HG02798 (cell line): ENCODE data around the gene DHX15.

Experiments used
- ATAC-seq: cut with Tn5 transposase; IDR thresholded peaks from one replicate; pipeline ENCODE4 v1.9.1; 2021; ENCODE audit warnings: mild to moderate bottlenecking; ENCODE audit not compliant: unreplicated experiment, poor library complexity

Gene DHX15

DNA sequence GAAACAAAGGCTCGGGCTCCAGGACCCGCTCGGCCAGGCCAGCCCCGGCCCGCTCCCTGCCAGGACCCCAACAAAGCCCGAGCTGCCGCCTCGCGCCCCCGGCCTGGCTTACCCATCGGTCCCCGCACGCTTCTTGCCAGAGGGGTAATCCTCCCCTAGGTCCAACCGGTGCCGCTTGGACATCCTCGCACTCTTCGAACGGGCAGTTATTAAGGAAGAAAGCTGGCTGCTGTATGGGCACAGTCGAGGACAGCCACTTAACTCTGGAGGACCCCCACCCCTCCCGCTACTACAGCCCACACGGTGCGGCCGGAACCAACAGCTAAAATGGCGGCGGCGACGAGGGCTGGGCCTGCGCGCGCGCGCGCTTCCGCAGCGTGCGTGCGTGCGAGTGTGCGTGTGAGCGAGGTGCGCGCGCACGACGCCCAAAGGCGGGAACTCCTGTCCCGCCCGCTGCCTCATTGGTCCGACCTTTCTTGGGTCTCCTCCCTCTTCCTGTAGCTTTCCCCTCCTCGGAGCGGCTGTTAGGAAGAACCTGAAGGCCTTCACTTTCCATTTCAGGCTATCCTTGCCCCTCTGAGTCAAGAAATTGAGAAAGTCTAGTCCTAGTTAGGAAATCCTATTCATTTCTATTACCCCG, at the start of gene DHX15:
DHX15 (minus strand) TSS at position 344 of the 640 bp plus-strand sequence; CDS start at position 183, 161 bp downstream.
- ATAC-seq, result peak; percentile 93

DNA sequence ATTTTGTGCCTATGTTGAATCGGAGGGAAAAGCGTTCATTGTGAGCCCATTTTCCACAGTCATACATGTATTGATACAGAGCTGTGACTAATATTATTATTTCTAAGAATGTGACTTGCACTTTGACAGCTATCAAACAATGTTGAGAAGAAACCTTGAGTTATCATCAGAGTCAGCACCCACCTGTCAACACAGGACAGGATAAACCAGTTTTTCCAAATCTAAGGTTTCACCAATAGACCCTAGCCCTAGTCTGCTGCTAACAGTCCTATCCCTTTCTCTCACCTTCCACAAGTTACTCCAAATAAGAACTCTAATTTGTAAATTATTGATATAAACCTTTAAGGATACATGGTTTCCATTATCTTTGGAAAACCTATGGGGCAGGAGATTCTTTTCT, 47.7 kb upstream of the DHX15 start:
- no peak for ATAC-seq

DNA sequence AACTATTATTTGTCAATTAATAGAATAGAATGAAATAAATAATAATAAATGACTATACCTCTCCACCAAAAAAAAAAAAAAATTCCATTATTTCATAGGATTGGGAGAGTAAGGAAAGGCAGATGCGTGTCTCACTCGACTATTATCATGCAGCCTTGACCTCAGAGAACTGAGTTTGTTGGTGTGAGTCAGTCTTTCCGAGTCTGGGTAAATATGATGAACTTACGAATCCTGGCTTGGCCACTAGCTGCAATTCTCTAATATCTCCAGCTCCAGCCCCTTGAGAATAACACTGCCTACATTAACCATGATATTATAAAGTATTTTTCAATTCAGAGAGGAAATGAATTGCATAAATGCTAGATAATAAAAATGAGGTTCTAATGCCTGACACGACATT, 46.6 kb upstream of the DHX15 start:
- no peak for ATAC-seq

DNA sequence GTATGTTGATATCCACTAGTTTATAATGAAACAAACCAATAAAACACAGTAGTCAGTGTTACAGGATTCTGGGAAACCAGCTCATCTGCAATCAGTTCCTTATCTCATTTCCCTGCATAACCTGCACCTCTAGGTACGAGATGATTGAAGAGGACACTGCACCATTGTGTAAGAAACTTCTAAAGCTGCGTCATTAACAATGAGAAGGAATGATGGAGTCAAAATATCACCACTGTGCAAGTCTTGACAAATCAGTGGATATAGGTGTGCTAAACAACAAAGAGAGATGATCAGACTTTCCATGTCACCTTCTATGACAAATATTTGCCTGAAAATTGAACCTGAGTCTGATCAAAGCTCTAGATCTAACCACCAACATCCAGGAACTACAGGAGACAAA, 40.7 kb upstream of the DHX15 start:
- ATAC-seq, result no peak

DNA sequence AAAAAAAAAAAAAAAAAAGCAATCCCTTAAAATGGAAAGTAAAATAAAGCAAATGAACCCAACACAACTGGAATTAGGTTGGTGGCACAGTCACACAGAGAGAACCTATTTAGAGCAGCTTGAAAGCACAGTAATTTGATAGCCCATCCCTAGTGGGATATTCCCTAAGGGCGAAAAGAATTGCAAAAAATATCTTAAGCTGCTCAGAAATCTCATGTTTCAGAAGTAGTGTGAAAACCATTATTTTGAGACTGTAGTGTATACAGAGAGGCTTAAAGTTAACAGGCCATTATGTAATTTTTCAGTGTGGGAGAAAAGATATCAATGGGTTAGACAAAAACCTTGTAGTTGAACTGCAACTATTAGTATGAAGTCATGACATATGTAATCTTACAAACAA, 40.0 kb upstream of the DHX15 start:
- ATAC-seq, result no peak

DNA sequence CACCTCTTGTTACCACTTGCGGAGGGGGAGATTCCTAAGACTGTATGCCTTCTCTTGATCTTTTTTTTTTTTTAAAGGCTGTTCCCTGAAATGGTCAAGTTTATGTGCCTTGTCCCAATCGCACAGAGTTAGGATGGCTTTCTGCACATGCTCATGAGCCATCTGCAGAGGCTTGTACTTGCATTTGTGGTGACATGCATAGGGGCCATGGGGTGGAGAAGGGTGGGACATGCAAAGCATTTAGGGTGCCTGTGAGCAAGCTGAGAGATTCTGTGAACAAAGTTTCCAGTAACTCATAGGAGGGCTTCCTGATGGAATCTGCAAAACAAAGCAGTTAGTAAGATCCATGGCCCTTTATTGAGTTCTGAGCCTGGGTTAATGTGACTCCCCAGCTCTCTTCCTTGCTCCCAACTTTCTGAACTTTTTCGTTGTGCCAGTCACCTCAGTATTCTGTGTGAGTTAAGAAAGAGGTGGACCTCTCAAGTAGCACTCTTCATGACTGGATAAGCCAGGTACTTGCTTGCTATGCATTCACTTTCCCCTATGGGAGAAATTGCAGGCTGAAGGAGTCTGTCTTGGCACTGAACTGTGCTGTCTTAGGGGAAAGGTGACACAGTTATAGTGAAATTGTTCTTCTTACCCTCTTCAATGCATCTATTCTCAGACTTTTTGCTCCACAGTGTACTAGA, 37.9 kb upstream of the DHX15 start:
- ATAC-seq, result no peak

DNA sequence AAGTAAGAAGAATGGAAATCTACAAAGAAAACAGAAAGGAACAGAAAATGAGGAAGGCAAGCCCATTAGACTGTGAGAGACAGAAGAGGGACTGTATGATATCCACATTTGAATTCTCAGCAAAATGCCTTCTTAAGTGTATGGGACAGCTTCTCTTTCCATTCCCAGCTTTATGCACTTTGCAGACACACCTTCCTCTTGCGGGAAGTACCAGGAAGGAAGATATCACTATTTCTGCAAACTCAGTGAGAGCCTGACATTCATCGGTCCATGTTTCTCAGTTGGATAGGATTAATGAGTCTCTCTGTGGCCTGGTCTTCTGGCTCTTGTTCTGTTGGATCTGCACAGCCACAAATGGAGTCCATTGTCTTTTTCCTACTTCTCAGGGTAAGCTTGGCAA, 31.6 kb upstream of the DHX15 start:
- ATAC-seq, result no peak

DNA sequence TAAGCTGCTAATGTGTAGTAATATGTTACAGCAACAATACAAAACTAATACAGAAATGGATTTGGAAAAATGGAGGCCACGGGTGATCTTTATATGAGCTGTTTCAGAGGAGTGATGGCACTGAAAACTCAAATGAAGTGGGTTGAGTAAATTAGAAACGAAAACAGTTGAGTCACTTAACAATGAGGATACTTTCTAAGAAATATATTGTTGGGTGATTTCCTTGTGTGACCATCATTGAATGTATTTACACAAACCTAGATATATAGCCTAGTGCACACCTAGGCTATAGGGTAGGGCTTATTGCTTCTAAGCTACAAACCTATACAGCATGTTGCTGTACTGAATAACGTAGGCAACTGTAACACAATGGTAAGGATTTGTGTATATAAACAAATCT, 30.5 kb upstream of the DHX15 start:
- no peak for ATAC-seq

DNA sequence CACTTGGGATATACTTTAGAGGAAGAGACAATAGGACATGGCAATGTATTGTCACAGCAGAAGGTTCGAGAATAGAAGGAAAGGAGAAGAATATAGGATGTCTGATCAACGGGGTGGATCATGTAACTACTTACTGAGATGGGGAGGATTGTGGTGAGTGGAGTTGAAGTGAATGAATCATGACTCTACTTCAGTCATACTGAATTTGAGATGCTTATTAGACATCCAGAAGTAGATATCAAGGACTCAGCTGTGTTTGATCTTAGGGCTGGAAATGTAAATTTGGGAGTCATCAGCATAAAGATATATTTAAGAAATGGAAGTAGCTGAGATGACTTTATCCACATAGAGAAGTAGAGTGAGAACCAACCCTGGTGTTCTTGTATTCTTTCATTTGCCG, 29.1 kb upstream of the DHX15 start:
- ATAC-seq, result no peak

DNA sequence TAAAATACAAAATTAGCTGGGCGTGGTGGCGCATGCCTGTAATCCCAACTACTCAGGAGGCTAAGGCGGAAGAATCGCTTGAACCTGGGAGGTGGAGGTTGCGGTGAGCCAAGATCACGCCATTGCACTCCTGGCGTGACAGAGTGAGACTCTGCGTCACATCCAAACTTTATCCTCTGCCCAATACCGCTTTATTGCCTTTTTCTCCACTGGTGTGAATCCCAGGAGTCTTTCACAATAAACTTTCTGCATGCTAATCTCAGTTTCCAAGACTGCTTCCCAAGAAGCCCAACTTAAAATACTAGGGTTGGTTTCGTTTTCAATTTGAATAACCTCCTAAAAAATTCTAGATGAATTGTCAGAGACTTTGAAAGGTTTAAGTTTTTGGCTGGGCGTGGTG, 27.2 kb upstream of the DHX15 start:
- ATAC-seq, result no peak

DNA sequence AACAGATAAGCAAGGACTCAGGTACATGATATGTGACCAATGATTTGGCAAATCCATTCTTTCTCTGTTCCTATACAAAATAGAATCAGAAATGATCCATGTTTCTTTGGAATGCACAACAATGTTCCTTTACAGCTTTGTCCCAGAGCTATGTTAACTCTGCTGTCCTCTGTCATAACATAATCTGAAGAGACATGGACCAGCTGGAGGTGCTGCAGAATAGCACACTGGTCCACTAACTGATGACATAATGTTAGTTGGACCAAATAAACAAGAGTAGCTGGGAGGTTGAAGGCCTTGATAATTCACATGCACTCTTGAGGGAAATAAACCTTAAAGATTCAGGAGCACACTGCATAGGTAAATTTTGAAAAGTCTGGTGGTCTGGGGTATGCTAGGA, 23.0 kb upstream of the DHX15 start:
- no peak for ATAC-seq

DNA sequence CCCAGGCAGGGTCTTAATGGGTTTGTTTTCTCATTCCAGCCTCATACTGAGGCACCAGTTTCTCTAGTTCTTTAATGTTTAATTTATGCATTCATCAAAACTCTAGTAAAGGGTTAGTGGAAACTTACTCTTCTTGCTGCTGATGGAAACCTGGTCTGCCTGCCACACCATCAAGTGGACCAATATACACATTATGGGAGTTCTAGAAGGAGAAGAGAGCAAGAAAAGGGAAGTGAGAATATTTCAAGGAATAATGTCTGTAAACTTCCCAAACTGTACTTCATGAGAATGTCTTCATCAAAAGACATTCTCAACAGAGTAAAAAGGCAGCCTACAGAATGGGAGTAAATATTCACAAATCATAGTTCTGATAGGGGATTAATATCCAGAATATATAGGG, 20.9 kb upstream of the DHX15 start:
- ATAC-seq, result no peak

DNA sequence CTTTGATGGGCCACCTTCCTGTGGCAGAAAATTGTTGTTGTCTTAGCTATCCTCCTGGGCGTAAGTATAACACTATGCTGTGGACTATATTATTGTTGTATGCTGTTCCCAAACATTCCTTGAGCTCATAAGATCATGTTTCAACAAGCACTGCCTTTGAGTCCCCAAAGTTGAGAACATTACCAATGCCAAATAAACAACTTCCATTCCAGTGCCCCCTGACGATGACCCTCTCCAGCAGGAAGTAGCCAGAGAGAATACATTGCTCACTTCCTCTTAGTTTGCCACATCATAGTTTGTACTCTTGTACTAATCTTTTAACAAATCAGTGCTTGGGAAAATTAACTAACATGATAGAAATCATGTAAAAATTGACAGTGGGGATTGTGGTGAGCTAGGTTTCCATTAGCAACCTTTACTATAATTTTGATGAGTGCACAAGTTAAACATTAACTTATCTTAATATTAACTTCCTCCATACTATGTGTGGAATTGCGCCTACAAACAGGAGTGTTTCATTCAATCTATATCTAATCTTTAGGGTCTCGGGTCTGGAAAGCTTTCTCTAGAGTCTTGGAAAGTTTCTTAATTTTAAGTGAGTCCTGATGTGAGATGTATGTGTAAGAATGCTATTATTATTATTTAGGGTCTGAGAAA, 20.3 kb upstream of the DHX15 start:
- ATAC-seq, result no peak

DNA sequence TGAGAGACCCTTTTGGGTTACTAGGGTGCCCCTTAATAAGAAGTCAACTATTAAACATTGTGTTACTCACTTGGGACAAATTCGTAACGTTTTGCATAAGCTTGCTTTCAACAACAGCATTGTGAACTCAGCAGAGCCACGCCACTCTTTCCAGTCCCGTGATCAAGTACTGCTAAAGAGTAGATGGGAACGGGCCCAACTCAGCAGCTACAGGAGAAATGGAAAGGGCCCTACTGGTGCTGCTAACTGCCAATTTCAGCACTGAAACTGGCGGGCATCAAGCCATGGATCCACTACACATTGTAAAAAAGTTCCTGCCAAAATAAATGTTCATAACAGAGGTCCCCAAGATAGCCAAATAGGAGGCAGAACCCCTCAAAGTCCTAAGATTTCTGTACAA, 19.0 kb upstream of the DHX15 start:
- ATAC-seq, result no peak

DNA sequence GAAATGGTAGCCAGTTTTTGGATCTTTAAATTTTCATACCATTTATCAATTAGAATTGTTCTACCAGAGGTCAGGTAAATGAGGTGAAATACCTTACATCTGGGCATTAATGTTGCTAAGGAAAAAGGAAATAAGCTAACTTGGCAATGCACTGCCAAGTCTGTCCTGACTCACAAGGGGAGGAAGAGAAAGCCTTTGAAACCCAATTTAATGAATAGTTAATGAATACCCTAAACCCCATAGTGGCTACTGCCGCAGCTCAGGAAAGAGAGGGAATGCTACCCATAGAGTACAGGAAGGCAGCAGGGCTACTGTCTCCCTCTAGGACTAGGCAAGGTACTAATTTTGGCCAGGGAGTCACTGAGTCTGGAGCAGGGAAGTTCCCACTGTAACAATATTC, 16.8 kb upstream of the DHX15 start:
- ATAC-seq, result no peak

DNA sequence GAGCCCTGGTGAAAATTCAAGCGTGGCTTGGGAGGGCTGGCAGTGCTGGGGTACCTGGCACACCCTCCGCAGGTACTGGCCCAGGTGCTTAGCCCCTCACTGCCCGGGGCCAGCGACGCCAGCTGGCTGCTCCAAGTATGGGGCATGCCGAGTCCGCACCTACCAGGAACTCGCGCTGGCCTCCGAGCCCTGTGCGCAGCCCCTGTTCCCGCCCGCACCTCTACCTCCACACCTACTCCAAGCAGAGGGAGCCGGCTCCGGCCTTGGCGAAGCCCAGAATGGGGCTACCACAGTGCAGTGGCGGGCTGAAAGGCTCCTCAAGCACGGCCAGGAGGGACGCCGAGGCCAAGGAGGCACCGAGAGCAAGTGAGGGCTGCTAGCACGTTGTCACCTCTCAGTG, 14.9 kb upstream of the DHX15 start:
- no peak for ATAC-seq

DNA sequence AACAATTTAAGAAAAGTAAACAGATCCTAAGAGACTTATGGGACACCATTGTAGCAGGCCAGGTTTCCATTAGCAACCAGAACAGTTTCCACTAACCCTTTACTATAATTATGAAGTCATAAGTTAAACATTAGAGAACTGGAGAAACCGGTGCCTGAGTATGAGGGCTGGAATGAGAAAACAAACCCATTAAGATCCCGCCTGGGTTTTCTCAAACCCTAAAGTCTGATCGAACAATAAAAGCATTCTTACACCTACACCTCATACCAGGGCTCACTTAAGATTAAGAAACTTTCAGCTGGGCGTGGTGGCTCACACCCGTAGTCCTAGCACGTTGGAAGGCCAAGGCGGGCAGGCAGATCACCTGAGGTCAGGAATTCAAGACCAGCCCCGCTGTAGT, 13.7 kb upstream of the DHX15 start:
- ATAC-seq, result no peak

DNA sequence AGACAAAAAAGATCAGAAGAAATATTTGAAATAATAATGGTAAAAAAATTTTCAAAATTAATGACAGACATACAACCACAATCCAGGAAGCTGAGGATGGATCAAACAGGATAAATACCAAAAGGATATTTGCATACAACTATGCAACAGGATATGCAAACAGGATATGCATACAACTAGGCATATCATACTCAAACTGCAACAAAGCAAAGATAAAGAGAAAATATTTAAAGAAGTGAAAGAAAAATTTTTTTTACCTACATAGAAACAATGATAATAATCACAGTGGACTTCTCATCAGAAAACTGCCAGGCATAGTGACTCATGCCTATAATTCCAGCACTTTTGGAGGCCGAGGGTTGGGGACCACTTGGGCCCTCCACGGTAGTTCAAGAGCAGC, 11.3 kb upstream of the DHX15 start:
- ATAC-seq, result no peak

DNA sequence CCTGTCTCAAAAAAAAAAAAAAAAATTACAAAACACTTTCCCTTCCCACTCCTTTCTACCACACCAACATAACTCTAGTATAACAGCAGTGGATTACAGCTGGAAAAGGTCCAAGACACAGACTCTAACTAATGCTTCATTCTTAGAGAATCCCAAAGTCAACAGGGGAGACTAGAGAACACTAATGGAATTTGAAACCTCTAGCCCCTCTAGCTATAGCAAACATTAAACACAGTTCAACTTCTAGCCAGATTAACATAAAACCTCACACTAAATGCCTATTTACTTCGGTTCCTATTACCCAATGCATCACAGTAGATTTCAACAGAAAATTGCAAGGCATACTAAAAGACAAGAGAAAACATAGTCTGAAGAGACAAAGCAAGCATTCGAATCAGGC, 10.5 kb upstream of the DHX15 start:
- ATAC-seq, result no peak

DNA sequence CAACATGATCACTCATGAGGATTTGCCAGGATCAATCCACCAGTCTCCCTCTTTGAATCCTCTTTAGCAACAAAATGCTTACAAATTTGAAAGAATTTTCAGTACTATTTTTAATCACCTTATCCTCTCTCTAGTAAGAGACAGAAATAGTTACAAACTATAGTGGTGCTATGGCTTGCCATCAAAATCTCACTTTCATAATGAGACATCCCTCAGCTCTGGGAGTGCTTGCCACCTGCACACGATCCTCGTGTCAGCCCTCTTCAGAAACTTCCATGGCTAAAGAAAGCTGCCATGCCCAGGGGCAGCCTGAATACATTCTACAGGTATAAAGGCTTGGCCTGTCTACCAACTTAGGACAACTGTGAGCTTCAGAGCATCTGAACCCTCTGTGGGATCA, 5.1 kb upstream of the DHX15 start:
- peak; percentile 53 for ATAC-seq

DNA sequence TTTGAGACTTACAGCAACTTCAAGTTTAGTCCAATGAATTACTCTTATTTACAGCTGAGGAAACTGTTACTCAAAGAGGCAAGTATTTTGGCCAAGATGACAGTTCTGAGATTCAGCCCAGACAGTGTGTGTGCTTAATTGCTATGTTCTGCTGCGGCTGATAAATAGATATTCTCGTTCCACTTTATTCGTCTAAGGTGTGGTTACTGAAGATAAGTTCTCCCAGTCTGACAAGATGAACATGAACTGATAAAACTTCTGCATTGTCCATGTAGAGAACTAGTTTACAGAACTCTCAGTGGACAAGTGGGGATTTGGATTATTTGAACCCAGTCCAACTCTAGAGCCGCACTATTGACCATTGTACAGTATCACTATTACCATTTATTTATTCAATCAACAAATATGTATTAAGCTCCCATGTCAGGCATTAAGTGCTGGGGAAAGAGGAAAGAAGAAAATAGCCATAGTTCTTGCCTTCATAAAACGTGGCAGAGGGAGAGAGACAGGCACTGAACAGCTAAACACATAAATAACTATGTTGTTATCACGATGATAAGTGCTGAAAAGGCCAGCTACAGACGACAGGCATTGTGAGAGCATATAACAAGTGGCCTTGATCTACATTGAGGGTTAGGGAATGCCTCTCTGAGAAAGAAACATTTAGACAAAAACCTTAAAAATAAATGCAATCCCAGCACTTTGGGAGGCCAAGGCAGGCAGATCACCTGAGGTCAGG, 4.0 kb upstream of the DHX15 start:
- ATAC-seq, result no peak
